Measurements from ENCODE around the gene ATAD3A.
"Not testable (repeated sequence)": the region's sequence is repeated elsewhere in the genome, so short reads cannot be mapped to it uniquely, and the experiment has no call there.

ATAD3A gene

GRCh38 chr1:1490633-1491230 is 21.2 kb upstream of the ATAD3A start:
- no peak for DNase-seq

GRCh38 chr1:1491601-1492000 is 20.4 kb upstream of the ATAD3A start:
- DNase-seq: no peak

GRCh38 chr1:1494311-1494710 is 17.7 kb upstream of the ATAD3A start:
- DNase-seq: not testable (repeated sequence)

- not testable (repeated sequence) for DNase-seq
These were observed 16.4 kb upstream of the ATAD3A start for GRCh38 chr1:1495461-1495975.

GRCh38 chr1:1504777-1505365 is 7.1 kb upstream of the ATAD3A start:
- DNase-seq: peak; percentile 56

- not testable (repeated sequence) for DNase-seq
These were observed 6.6 kb upstream of the ATAD3A start for GRCh38 chr1:1505366-1505798.

- DNase-seq: not testable (repeated sequence)
These were observed 6.2 kb upstream of the ATAD3A start for GRCh38 chr1:1505801-1506200.

- DNase-seq: no peak
These were observed 4.7 kb upstream of the ATAD3A start for GRCh38 chr1:1507305-1507704.

GRCh38 chr1:1508775-1509464 is 3.0 kb upstream of the ATAD3A start:
- not testable (repeated sequence) for DNase-seq

GRCh38 chr1:1509465-1509850 is 2.5 kb upstream of the ATAD3A start:
- not testable (repeated sequence) for DNase-seq

- no peak for DNase-seq
These were observed 940 bp upstream of the ATAD3A start for GRCh38 chr1:1510912-1511532.

- not testable (repeated sequence) for DNase-seq
These were observed 463 bp downstream of the ATAD3A start for GRCh38 chr1:1512425-1512824.

- not testable (repeated sequence) for DNase-seq
These were observed 1.7 kb downstream of the ATAD3A start for GRCh38 chr1:1513675-1514074.

GRCh38 chr1:1514376-1514775 is 2.4 kb downstream of the ATAD3A start:
- DNase-seq: not testable (repeated sequence)

- DNase-seq: not testable (repeated sequence)
These were observed 5.0 kb downstream of the ATAD3A start for GRCh38 chr1:1516923-1517322.

GRCh38 chr1:1517973-1518620 is 6.1 kb downstream of the ATAD3A start:
- DNase-seq: no peak

GRCh38 chr1:1518621-1519007 is 6.7 kb downstream of the ATAD3A start:
- not testable (repeated sequence) for DNase-seq

GRCh38 chr1:1519805-1520505 is 8.0 kb downstream of the ATAD3A start:
- not testable (repeated sequence) for DNase-seq

GRCh38 chr1:1521331-1521730 is 9.4 kb downstream of the ATAD3A start:
- DNase-seq: no peak

GRCh38 chr1:1522536-1522935 is 10.6 kb downstream of the ATAD3A start:
- DNase-seq: not testable (repeated sequence)

- not testable (repeated sequence) for DNase-seq
These were observed 11.3 kb downstream of the ATAD3A start for GRCh38 chr1:1523226-1523625.

- DNase-seq: not testable (repeated sequence)
These were observed 11.7 kb downstream of the ATAD3A start for GRCh38 chr1:1523651-1524050.

Measured in NCI-H1436 treated with DMSO at 0.1 percent for 48 hours (cell line).